DMS 273 (cell line): ENCODE results near the gene DMD.

Experiments used
- DNase-seq: peaks from one replicate; lab custom pipeline; 2025; ENCODE audit not compliant: unreplicated experiment; lab: John Stamatoyannopoulos, UW

The DMD gene

DNA sequence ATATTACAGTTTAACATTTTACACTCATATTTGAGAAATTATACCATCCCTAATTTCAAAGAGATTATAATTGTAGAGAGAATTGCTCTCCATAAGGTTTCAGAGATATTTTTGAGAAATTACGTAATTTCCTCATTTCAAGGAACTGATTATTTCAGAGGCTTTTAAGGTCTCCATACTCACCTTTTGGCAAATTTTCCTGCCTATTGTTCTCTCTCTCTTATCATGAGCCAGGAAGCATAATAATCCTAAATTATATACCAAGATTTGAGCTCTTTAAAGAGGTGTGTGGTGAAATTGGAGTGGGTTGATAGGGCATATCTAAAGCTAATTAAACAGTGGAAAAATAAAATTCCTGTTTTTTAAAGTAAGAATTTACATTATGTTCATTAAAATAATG, 1890.6 kb downstream of the DMD start:
- no peak for DNase-seq

DNA sequence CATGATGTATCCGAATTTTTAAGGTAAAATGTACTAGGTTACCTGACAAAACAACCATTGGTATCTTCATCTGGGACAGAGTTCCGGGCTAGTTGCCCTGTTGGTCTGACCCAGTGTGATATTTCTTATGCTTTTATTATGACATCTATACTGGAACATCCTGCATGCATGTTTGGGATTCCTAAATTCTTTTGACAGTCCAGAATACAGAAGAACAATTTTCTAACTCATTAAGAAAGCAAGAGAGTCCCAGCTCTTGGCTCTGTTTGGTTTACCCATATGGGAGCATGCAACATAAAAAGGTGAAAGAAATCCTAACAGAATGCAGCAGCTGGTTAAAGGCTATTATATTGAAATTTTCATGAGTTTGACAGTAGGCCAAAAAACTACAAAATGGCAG, 1891.8 kb downstream of the DMD start:
- DNase-seq: no peak

DNA sequence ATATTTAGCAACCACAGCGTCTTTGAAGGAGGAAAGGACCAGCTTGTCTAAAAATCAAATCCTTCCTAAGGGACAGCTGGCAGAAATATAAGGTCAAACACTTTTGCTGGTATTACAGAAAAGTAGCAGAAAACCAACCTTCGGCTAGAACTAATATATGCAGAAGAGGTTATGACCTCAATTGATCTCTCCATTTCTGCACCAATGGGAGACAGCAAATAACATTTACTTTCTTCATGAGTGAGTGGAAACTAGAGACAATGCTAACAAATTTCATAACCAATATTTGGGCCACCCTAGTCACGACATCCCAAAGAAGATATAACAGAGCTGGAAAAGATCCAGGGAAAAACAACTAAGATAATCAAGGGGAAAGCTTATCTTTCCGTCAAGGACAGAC, 1892.5 kb downstream of the DMD start:
- DNase-seq: no peak

DNA sequence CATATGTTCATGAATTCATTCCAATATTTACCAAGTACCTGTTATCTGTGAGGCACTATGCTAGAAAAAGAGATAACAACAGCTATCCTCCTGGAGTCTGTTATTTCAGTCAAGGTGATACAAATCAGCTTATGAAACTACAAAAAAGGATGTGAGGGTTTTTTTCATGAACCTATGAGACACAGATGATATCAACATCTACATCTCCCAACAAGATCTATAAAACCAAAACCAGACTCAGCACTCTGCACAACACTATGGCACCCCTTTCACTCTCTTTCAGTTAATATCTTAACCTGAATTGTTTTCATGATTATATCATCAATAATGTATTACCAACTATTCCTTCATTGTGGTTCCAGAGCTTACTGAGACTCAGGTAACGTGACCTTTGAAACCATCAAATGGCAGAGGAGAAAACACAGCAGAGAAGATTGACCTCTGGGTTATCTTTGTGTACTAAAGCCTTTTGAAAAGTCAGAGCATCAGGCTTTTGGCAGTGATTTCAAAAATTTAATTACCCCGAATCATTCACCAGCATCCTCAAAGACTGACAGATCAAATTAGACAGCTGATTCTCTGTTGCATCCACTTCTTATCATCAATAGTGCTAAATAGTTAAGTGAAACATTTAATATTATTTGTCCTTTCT, 1894.9 kb downstream of the DMD start:
- no peak for DNase-seq

DNA sequence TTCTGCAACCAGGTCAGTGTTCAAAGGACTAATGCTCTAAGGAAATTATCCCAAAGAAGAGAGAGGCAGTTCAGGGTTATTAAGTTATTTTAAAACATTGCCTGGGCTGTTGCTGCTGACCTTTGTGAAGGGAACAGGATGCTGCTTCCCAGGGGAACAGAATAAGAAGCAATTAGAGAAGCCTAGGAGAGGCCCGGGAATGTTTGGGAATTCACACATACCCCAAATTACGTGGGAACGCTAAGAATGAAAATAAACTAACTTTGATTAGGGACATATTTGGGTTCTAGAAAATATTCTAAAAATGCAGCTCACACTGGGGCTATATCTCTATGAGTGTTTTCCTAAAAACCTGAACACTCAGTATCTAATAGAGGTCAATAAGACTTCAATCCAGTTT, 1896.4 kb downstream of the DMD start:
- DNase-seq: no peak

DNA sequence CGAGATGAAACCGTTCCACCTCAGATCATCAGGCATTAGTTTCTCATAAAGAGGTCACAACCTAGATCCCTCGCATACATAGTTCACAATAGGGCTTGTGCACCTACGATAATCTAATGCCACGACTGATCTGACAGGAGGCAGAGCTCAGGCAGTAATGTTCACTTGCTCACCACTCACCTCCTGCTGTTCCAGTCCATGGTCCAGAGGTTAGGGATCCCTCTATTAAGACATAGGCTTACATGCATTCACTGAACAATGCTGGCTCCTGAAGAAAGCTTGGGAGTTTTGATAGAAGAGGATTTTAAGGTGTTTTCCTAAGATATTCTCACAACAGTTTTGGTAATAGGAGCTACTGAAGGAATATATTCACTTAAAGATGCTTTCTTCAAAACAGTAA, 1903.4 kb downstream of the DMD start:
- no peak for DNase-seq

DNA sequence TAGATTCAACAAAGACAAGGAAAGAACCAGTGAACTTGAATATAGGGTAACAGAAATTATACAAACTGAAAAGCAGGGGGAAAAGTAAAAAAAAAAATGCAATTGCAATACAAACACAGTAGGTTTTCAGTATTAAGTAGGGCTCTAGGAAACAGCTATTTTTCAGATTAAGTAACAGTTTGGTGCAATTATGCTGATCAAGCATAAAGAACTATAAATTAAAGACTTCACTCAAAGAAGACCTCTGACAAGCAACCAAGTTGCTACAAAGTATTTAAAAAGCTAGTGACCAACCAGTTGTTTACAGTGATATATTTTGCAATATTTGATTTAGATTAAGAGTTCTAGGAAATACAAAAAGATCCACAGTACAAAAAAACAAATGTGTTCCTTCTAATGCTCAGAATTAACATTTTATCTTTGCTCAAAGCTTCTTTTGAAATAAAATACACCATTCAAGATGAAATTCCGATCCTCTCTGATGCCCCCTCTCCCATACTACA, 1908.7 kb downstream of the DMD start:
- DNase-seq: no peak

DNA sequence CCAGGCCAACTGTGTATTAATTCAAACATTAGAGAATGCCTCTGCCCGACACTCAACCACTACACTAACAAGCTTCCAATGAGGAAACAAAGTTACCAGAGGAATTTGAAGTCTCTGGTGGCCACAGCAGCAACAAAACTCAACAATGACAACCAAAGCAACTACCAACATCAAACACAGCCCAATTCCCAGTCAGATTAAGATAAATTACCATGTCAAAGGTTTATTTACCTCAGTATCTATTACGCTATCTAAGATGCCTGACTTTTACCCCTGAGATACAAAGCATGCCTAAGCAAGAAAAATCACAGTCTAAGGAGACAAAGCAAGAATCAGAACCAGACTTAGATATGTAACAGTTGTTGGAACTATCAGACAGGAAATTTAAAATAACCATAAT, 1909.4 kb downstream of the DMD start:
- DNase-seq: no peak

DNA sequence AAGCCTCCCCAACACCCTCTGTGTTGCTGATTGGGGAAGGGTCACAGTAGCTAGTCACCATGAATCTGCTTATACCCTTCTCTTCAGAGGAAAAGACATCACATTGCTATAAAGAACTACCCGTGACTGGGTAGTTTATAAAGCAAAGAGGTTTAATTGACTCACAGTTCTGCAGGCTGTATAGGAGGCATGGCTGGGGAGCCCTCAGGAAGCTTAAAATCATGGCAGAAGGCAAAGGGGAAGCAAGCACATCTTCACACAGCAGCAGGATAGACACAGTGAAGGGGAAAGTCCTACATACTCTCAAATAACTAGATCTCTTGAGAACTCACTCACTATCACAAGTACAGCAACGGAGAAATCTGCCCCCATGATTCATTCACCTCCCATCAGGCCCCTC, 1910.1 kb downstream of the DMD start:
- no peak for DNase-seq

DNA sequence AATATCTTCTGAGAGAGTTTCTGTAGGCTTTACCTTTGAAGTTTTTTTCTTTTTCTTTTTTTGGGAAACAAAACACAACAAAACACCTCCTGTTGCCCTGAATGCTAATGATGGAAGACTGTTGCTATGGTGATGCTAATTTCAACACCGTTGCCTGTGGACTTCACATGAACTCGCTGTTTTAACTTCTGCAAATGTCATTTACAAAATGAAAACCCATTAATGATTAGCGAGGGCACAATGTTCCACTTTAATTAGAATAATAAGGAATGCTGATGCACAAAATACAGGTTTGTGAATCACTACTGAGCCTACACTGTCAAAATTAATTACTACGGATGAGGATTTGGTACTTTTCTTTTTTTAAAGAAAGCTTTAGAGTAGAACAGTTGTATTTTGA, 1912.4 kb downstream of the DMD start:
- no peak for DNase-seq

DNA sequence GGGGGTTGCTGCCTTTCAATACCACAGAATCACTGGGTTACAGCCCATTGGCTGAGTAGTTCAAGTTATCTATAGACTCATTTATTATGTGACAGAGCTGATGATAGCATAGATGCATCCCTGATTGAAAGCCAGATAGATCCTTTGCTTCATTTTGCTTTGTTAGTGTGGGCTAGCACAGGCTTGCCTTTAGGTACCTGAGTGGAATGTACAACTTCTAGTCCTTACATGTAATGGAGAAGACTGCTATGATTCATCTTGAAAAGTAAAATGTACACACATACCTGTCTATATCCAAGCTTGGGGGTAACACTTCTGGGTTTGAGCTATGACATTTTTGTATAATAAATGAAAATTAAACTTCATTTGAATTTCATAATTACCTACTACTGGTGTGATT, 1913.5 kb downstream of the DMD start:
- no peak for DNase-seq

DNA sequence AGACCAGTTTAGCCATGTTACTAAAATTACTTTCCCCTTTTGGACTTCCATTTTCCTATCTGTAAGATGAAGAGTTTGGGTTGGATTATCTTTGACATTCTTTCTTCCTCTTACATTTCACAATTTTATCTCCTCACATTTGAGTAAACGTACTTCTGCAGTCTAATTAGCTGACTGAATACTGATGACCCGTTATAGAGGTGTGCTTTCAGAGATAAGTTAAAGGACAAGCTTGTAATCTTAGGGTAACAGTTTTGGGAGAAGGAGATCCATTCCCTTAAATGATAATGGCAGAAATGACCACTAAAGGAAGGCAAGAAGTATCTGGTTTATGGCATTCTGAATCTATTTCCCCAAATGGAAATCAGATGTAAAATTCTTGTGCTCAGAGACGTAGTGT, 1916.9 kb downstream of the DMD start:
- no peak for DNase-seq

DNA sequence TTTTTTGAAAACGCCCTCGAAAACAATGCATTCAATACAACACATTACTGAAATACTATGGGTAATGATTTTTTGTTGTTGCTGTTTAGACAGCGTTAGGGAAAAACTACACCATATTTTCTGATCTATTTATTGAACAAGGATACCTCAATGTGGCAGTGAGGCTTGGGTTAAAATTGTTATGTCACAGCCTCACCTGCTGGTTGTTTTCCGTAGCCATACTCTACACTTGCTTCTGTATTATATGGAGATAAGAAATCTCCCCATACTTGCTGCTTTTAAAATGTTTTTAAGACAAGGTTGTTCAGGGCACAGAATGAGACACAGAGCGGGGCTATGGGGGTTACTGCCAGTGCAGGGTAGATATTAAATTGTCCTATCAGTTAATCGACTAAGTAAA, 1917.9 kb downstream of the DMD start:
- DNase-seq: peak; percentile 9

DNA sequence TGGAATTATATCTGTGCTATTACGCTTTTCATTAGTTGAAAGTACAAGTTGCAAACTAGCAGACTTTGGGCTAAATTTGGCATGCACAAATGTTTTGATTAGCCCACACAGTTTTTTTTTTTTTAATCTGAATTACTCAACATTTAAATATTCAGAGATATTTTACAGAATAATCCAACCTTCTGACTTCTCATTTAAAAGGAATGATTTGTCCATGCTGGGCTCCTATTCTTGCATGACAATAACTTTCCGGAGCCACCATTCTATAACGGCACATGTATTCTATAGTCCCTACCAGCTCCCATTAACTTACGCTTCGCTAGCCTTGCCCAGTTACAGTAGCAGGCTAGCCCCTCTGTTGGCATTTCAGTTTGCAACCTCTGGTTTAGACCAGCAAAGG, 1920.2 kb downstream of the DMD start:
- DNase-seq: no peak

DNA sequence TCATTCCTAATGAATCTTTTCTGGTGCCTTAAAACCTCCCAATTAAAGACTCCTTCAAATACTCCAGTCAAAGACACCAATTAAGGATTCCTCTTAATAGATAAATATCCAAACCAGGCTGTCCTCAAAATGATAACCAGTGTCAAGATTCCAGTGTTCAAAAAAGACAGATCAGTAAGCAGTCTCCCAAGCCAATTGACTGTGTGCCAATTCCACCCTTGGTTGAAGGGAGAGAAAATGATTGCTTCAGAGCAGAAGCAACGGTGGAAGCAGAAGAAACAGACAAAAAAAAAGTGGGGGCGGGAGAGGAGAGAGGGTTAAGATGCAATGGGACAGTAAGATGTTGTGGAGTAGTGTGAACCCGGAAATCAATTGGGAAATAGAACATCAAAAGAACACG, 1923.5 kb downstream of the DMD start:
- DNase-seq: no peak

DNA sequence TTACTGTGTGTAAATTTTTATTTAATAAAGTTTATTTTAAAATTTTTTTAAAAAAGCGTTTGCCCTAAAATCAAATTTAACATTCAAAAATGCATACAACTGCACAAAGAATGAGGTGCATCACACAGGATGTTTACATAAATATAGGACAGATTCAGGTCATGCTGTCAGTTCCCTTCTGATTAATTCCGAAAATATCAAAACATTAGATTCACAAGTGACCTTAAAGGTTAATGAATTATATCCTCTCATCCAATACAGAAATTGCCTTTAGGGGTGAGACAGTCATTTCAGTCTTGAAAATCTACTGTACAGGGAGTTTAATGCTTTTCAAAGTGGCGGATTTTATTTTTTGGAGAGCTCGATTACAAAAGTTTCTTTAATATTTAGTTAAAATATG, 1930.8 kb downstream of the DMD start:
- DNase-seq: no peak

DNA sequence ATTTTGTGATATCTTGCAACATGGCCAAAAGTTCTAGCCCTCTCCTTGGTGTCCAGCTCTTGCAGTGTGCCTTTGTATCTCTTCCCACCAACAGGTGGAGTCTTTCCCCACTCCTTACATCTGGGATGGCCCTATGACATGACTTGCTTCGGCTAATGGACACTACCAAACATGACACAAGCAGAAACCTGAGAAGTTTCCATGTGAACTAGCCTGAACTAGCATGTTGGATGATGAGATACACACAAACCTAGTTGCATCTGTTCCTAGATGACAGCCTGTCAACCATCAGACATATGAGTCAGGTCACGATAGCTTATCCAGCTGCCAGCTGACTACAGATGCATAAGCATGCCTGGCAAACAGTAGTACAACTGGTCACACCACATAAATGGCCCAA, 1932.0 kb downstream of the DMD start:
- DNase-seq: no peak

DNA sequence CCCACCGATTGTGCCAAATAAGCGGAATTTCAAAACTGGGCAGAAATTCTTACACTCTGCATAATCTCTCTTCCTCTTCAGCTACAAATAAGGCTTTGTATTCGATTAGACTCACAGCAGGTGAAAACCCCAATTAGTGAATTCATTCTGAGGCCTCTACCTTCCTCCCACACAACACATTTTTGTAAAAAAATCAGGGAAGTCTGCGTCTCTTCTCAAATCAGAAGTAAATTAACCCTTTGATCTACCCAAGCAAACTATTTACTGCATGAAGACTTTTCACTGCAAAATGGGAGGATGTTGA, 1938.9 kb downstream of the DMD start:
- no peak for DNase-seq

DNA sequence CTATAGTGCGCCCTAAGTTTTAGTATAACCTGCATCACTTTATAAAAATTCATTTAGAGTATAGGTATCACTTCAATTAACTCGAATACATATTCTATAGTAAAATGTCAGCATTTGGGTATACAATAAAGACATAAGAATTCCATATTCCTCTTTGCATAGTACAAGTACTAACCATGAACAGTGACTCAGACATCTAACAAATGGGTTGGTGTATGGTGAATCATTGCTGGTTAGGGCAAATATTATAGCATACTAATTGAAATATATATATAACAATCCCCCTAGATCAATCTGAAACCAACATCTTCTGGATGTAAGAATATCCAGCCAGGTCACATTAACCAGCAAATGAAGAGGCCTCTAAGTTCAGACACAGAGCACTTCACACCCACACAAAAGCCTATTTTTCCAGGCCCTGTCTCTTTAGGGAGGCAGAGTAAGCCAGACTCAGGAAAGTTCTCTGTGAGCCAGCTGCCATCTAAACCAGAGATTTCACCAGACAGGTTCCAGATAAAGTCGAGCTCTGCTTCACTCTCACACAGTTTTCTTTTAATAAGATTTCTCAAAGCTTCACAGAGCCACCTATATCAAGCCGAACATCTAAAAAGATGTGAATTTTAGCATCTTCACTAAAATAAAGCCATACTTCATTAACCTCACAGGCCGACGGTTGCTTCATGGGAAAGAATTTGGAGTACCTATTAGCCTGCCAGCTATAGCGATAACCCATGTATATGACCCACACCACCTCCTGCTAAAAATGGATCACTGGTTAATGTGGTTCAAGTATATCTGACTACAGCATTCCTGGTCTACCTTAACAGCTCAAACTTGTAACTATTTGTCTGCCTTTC, 1939.5 kb downstream of the DMD start:
- DNase-seq: no peak

DNA sequence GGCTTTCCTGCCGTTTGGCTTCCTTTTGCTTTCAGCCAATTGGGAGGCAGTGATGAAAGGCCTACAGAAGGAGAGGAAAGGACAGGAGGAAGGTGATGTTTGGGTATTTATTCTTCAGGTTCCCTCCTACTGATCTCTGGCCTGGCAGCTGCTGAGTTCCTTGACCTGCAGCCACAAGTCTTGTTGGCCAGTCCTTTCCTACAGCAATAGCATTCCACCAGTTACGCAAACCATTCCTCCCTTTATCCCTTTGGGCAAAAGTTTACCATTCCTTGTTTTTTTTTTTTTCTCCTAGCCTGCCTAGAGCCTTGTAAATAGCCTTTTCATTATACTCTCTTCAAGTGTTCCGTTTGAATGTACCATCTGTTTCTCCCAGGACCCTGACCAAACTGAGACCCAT, 1941.4 kb downstream of the DMD start:
- no peak for DNase-seq

DNA sequence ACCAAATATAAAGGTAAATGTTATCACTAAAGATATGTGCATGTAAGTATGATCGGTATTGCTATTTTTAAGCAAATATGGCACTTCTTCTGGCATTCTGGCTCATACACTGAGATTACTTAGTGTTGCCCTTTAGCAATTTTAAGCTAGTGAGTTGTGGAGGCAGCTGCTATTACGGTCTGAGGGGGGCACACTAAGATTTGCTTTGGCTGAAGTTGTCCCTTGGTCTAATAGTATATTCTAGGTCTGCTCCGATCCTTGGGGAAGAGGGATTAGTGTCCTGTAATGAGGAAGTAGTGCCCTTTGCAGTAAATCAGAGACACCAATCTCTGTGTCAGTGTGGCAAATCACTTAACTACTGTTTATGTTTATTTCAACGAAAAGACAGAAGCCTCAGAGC, 1943.0 kb downstream of the DMD start:
- DNase-seq: no peak

DNA sequence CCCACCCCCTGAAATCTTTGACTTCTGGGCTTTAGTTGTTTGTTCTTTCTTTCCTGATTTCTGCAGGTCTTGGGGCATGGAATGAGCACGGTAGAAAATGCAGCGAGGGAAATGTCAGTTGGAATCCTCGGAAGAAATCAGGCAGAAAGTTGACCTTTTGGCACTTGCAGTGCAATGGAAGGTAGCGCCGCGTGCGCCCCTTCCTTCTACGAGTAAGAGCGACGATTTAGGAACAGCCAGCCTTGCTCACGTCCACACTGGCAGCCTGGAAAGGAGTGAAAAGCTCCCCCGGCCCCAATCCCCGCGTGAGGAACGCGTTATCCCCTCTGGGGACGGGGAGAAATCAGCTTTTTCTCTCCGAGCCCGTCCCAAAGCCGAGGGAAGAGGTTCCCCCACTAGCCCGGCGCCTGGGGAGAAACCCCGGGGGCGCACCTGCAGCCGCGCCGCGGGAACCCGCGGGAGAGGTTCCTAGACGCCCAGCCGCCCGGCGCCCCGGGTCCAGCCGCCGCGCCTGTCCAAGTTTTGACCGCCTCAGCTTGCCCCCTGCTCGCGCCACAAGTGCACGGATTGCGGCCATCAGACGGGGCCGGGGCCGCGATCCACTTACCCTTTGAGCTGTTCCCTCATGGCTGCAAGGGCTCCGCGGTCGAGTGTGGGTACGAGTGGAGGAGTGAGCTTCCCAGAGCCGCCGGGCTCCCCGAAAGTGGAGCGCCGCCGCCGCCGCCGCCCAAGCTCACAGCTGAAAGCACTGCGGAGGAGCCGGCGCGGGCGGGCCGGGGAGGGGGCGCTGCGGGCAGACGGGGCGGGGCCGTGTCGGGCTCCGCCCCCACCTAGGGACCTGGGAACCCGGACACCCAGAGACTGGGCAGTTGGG, 1944.9 kb downstream of the DMD start:
- peak; percentile 37 for DNase-seq
